GM12873 (cell line): Measurements from ENCODE around the gene MST1.

Experiments used
- TF ChIP-seq, protein P1 (sequence below): IDR thresholded peaks from 2 replicates; pipeline ENCODE4 v1.5.1; 2012; ENCODE audit warnings: low read depth, mild to moderate bottlenecking, moderate library complexity, low read length, control low read depth; ENCODE audit not compliant: insufficient read depth; ENCODE audit errors: missing control alignments

Gene MST1

GRCh38 chr3:49648354-49649019 lies 40.8 kb downstream of the MST1 start:
- TF ChIP-seq, protein P1, sequence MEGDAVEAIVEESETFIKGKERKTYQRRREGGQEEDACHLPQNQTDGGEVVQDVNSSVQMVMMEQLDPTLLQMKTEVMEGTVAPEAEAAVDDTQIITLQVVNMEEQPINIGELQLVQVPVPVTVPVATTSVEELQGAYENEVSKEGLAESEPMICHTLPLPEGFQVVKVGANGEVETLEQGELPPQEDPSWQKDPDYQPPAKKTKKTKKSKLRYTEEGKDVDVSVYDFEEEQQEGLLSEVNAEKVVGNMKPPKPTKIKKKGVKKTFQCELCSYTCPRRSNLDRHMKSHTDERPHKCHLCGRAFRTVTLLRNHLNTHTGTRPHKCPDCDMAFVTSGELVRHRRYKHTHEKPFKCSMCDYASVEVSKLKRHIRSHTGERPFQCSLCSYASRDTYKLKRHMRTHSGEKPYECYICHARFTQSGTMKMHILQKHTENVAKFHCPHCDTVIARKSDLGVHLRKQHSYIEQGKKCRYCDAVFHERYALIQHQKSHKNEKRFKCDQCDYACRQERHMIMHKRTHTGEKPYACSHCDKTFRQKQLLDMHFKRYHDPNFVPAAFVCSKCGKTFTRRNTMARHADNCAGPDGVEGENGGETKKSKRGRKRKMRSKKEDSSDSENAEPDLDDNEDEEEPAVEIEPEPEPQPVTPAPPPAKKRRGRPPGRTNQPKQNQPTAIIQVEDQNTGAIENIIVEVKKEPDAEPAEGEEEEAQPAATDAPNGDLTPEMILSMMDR = no peak

DNA sequence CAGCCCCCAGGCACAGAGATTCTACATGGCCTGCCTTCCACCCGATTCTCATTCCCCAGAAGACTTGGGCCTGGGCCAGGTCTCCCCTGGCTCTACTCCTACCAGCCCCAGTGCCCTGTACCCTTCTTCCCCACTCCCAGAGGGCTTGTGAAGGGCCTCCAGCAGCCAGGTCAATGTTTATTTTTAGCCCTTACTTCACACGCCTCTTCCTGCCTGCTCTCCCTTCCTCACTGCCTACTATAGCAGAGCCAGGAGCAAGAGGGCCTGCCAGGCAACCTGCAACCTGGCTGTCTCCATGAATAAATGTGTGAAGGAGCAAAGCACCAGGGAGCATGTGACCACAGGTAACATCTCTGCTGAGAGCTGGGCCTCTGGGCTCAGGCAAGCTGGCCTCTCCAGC lies 41.5 kb downstream of the MST1 start:
- TF ChIP-seq, protein P1 = no peak

DNA sequence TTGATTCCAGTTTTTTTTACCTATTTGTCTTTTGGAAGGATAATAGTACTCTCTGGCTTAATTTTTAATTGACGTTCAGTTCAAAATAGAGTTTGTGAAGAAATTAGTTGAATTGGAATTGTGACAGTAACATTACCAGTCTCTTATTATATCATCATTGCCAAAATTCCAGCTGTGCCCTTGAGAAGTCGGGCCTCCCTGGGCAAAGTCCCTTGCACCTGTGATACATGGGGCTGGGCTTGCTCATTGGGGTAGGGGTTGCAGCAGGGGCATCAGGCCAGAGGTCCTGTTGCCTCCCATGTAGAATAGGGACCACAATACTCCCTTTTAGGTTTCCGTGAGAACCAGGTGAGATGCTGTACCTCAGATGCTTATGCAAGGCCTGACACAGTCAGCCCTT lies 43.0 kb downstream of the MST1 start:
- TF ChIP-seq, protein P1 = no peak

GRCh38 chr3:49644684-49645083 lies 44.6 kb downstream of the MST1 start:
- TF ChIP-seq, protein P1 = no peak

GRCh38 chr3:49642708-49643145 lies 46.5 kb downstream of the MST1 start:
- TF ChIP-seq, protein P1 = no peak

- TF ChIP-seq, protein P1 = no peak
These were observed 47.2 kb downstream of the MST1 start for GRCh38 chr3:49641921-49642707.

- TF ChIP-seq, protein P1 = no peak
These were observed 48.0 kb downstream of the MST1 start for GRCh38 chr3:49641292-49641691.
